ENCODE measurements around the gene SUPT4H1.

GRCh38 chr17:58345500-58345899 lies 6.5 kb downstream of the SUPT4H1 start:
- TF ChIP-seq POLR2AphosphoS5 (IDR thresholded peaks at IDR 0.05; ENCODE audit: borderline replicate concordance, low read depth, low read length): no peak
- TF ChIP-seq EZH2 (IDR thresholded peaks at IDR 0.05): no peak
- no peak for TF ChIP-seq FOXP2 (optimal IDR thresholded peaks at IDR 0.05; ENCODE audit: control extremely low read depth, extremely low read length, insufficient read depth)
